Osteoblast (primary cell): Measurements from ENCODE around the gene UBFD1. TPM values are rescaled to one million over a fixed set of nuclear protein-coding genes. Genes with fewer than 3 reads are reported as not detected.

Experiments
- DNase-seq: peaks from one replicate; pipeline ENCODE4 v3.0.0; 2011; ENCODE audit warnings: low spot score, mixed read lengths; ENCODE audit not compliant: insufficient read length; ENCODE audit errors: missing footprints
- H2AFZ ChIP-seq: 2 replicates; pipeline ENCODE4 v1.6.0; 2011; ENCODE audit warnings: mild to moderate bottlenecking, low read length
- H3K27ac ChIP-seq: 2 replicates; pipeline ENCODE4 v1.5.1; 2011; ENCODE audit warnings: mild to moderate bottlenecking, low read depth, low read length, moderate library complexity
- H3K27me3 ChIP-seq: 2 replicates; pipeline ENCODE4 v1.6.0; 2012; ENCODE audit warnings: mild to moderate bottlenecking, control low read depth, inconsistent platforms, low read length, moderate library complexity; ENCODE audit not compliant: insufficient read depth
- H3K36me3 ChIP-seq: 2 replicates; pipeline ENCODE4 v1.5.1; 2011; ENCODE audit warnings: mild to moderate bottlenecking, low read length, control low read depth, moderate library complexity; ENCODE audit not compliant: insufficient read depth
- H3K4me1 ChIP-seq: 2 replicates; pipeline ENCODE4 v1.5.1; 2011; ENCODE audit warnings: mild to moderate bottlenecking, low read length, control low read depth, moderate library complexity; ENCODE audit not compliant: insufficient read depth
- H3K4me2 ChIP-seq: 2 replicates; pipeline ENCODE4 v1.6.0; 2011; ENCODE audit warnings: mild to moderate bottlenecking, low read length; ENCODE audit not compliant: insufficient read depth
- H3K4me3 ChIP-seq: fragments of 200-600 bp; sonication (generic); 3 replicates; pipeline ENCODE4 v1.5.1; 2012; ENCODE audit warnings: mild to moderate bottlenecking, low read length, inconsistent platforms; ENCODE audit not compliant: insufficient read depth
- H3K79me2 ChIP-seq: 2 replicates; pipeline ENCODE4 v1.6.0; 2012; ENCODE audit warnings: mild to moderate bottlenecking, low read length, control low read depth, inconsistent platforms; ENCODE audit not compliant: insufficient read depth
- H3K9me3 ChIP-seq: 2 replicates; pipeline ENCODE4 v1.5.1; 2011; ENCODE audit warnings: low read depth, low read length, control low read depth
- H4K20me1 ChIP-seq: 2 replicates; pipeline ENCODE4 v1.6.0; 2012; ENCODE audit warnings: mild to moderate bottlenecking, low read length, control low read depth; ENCODE audit not compliant: insufficient read depth
- CTCF ChIP-seq: IDR thresholded peaks from 2 replicates; pipeline ENCODE4 v1.5.1; 2011; ENCODE audit warnings: mild to moderate bottlenecking, low read depth, low read length, moderate library complexity; ENCODE audit errors: extremely low read depth
- total RNA-seq: library from RNA; depleted of rRNA; stranded (reverse); fragments of >200 nt; gene quantifications from 2 replicates; pipeline ENCODE4 v1.2.3, GENCODE V29; 2012

UBFD1 gene
- total RNA-seq, 1 donor = 109 TPM

GRCh38 chr16:23521965-23522364 is 35.6 kb upstream of the UBFD1 start:
- Histone ChIP-seq H3K4me1 (no peaks in the 10 kb centered on the region), H3K79me2 (no peaks in the 10 kb centered on the region), H3K36me3 (peaks cover 38% of the 10 kb centered on the region), H2AFZ (no peak overlapping the region), H3K4me2 (no peak overlapping the region), H3K27me3 (no peaks in the 10 kb centered on the region), H3K4me3 (no peak overlapping the region), H3K9me3 (no peaks in the 10 kb centered on the region), H3K27ac (no peak overlapping the region), H4K20me1 (no peaks in the 10 kb centered on the region)
- DNase-seq = no peak
- no peak for TF ChIP-seq CTCF

GRCh38 chr16:23523321-23523720 is 34.2 kb upstream of the UBFD1 start:
- no peak overlapping the region for H3K4me2 ChIP-seq
- H3K9me3 ChIP-seq = no peaks in the 10 kb centered on the region
- no peak for TF ChIP-seq CTCF
- H3K27me3 ChIP-seq = no peaks in the 10 kb centered on the region
- H2AFZ ChIP-seq = no peak overlapping the region
- H3K4me3 ChIP-seq = no peak overlapping the region
- no peaks in the 10 kb centered on the region for H3K79me2 ChIP-seq
- no peak overlapping the region for H3K27ac ChIP-seq
- H4K20me1 ChIP-seq = no peaks in the 10 kb centered on the region
- DNase-seq = no peak
- H3K36me3 ChIP-seq = peaks cover 45% of the 10 kb centered on the region
- no peaks in the 10 kb centered on the region for H3K4me1 ChIP-seq

GRCh38 chr16:23523876-23524385 is 33.6 kb upstream of the UBFD1 start:
- TF ChIP-seq CTCF = no peak
- Histone ChIP-seq H3K4me3 (no peak overlapping the region), H3K4me2 (no peak overlapping the region), H3K27me3 (no peaks in the 10 kb centered on the region), H3K4me1 (no peaks in the 10 kb centered on the region), H3K36me3 (peaks cover 50% of the 10 kb centered on the region), H4K20me1 (no peaks in the 10 kb centered on the region), H2AFZ (no peak overlapping the region), H3K27ac (no peak overlapping the region), H3K9me3 (no peaks in the 10 kb centered on the region), H3K79me2 (no peaks in the 10 kb centered on the region)
- DNase-seq = no peak

- no peak for DNase-seq
- no peak overlapping the region for H2AFZ ChIP-seq
- H3K79me2 ChIP-seq = no peaks in the 10 kb centered on the region
- H3K27ac ChIP-seq = no peak overlapping the region
- no peak overlapping the region for H3K4me2 ChIP-seq
- H3K36me3 ChIP-seq = peaks cover 50% of the 10 kb centered on the region
- H3K4me3 ChIP-seq = no peak overlapping the region
- TF ChIP-seq CTCF = no peak
- H3K4me1 ChIP-seq = no peaks in the 10 kb centered on the region
- no peaks in the 10 kb centered on the region for H4K20me1 ChIP-seq
- H3K9me3 ChIP-seq = no peaks in the 10 kb centered on the region
- H3K27me3 ChIP-seq = no peaks in the 10 kb centered on the region
Observed at GRCh38 chr16:23524886-23525285, 32.6 kb upstream of the UBFD1 start.
